Stimulated activated CD8-positive, alpha-beta memory T cell treated with anti-CD3 and anti-CD28 coated beads, Interleukin-15, amount 100 ng/mL, for 1 hour (primary cell): ENCODE measurements around the gene RASSF7.
A peak's percentile ranks its signal among the peaks of the same experiment; 100 is the strongest.
"Not testable (repeated sequence)": the region's sequence is repeated elsewhere in the genome, so short reads cannot be mapped to it uniquely, and the experiment has no call there.

Source experiments
- DNase-seq: peaks from one replicate; pipeline ENCODE4 v3.0.0-alpha.2; 2020; ENCODE audit warnings: low read depth

Gene RASSF7

GRCh38 chr11:560305-561147 is at the start of gene RASSF7, which contains the start of gene LMNTD2:
TSS of gene RASSF7 (plus strand) at chr11:560970. CDS start at chr11:561769, 799 bp downstream.
TSS of gene LMNTD2 (minus strand) at chr11:560738. CDS start at chr11:560716, 22 bp downstream.
- DNase-seq: peak; percentile 90

GRCh38 chr11:512761-513595 is 47.8 kb upstream of the RASSF7 start:
- no peak for DNase-seq

GRCh38 chr11:514606-515005 is 46.2 kb upstream of the RASSF7 start:
- no peak for DNase-seq

GRCh38 chr11:515131-515530 is 45.6 kb upstream of the RASSF7 start:
- DNase-seq: no peak

- no peak for DNase-seq
Observed at GRCh38 chr11:516400-516799, 44.4 kb upstream of the RASSF7 start.

- not testable (repeated sequence) for DNase-seq
Observed at GRCh38 chr11:516918-517685, 43.7 kb upstream of the RASSF7 start.

- peak; percentile 67 for DNase-seq
Observed at GRCh38 chr11:518463-519202, 42.1 kb upstream of the RASSF7 start.

- DNase-seq: no peak
Observed at GRCh38 chr11:520428-521176, 40.2 kb upstream of the RASSF7 start.

GRCh38 chr11:521177-521688 is 39.5 kb upstream of the RASSF7 start:
- DNase-seq: no peak

GRCh38 chr11:526192-526591 is 34.6 kb upstream of the RASSF7 start:
- no peak for DNase-seq

- DNase-seq: no peak
Observed at GRCh38 chr11:528166-528814, 32.5 kb upstream of the RASSF7 start.

- no peak for DNase-seq
Observed at GRCh38 chr11:528815-529727, 31.7 kb upstream of the RASSF7 start.

GRCh38 chr11:529728-530411 is 30.9 kb upstream of the RASSF7 start:
- DNase-seq: no peak

GRCh38 chr11:530960-531831 is 29.6 kb upstream of the RASSF7 start:
- DNase-seq: no peak

GRCh38 chr11:531919-532526 is 28.7 kb upstream of the RASSF7 start:
- no peak for DNase-seq

GRCh38 chr11:532527-532985 is 28.2 kb upstream of the RASSF7 start:
- DNase-seq: no peak
